ENCODE results near the gene POU2AF3.

The POU2AF3 gene

GRCh38 chr11:111269146-111269868, 29.0 kb upstream of the POU2AF3 start:
- no peak overlapping the region for H3K27ac ChIP-seq (ENCODE audit: low read depth, low read length, poor library complexity, severe bottlenecking)
- H3K79me2 ChIP-seq (ENCODE audit: insufficient read depth, low read length), result no peaks in the 10 kb centered on the region
- H3K4me1 ChIP-seq (ENCODE audit: insufficient read depth, low read length, severe bottlenecking), result peaks cover 15% of the 10 kb centered on the region
- peaks cover 3% of the 10 kb centered on the region; the same call in 1 of the 2 replicates for H3K27me3 ChIP-seq (ENCODE audit: insufficient read depth, low read length)
- H4K20me1 ChIP-seq (ENCODE audit: insufficient read depth, low read length), result no peaks in the 10 kb centered on the region
- H3K9ac ChIP-seq (ENCODE audit: low read length), result no peak overlapping the region
- H3K4me3 ChIP-seq (ENCODE audit: low read depth, low read length, poor library complexity, severe bottlenecking), result no peak overlapping the region
- no peak for TF ChIP-seq CTCF (IDR thresholded peaks at IDR 0.05; ENCODE audit: low read length)
- no peak for TF ChIP-seq EZH2 (IDR thresholded peaks at IDR 0.05; ENCODE audit: borderline replicate concordance, low read length)
- no peak overlapping the region for H2AFZ ChIP-seq (ENCODE audit: low read length)
- no peaks in the 10 kb centered on the region for H3F3A ChIP-seq (ENCODE audit: insufficient read depth, low read length)
- H3K9me3 ChIP-seq (ENCODE audit: low read length), result no peaks in the 10 kb centered on the region
- H3K9me2 ChIP-seq (ENCODE audit: low read depth, low read length), result no peaks in the 10 kb centered on the region
- H3K36me3 ChIP-seq (ENCODE audit: insufficient read depth, low read length), result no peaks in the 10 kb centered on the region
- H3K4me2 ChIP-seq (ENCODE audit: low read length), result no peak overlapping the region

GRCh38 chr11:111272420-111272819, 25.9 kb upstream of the POU2AF3 start:
- Histone ChIP-seq H4K20me1 (ENCODE audit: insufficient read depth, low read length) (no peaks in the 10 kb centered on the region), H3K4me3 (ENCODE audit: low read depth, low read length, poor library complexity, severe bottlenecking) (no peak overlapping the region), H2AFZ (ENCODE audit: low read length) (no peak overlapping the region), H3K9me2 (ENCODE audit: low read depth, low read length) (no peaks in the 10 kb centered on the region), H3K4me2 (ENCODE audit: low read length) (no peak overlapping the region; the same call in 1 of the 2 replicates), H3K79me2 (ENCODE audit: insufficient read depth, low read length) (no peaks in the 10 kb centered on the region), H3K9ac (ENCODE audit: low read length) (no peak overlapping the region), H3K4me1 (ENCODE audit: insufficient read depth, low read length, severe bottlenecking) (peaks cover 15% of the 10 kb centered on the region), H3K9me3 (ENCODE audit: low read length) (no peaks in the 10 kb centered on the region), H3K27ac (ENCODE audit: low read depth, low read length, poor library complexity, severe bottlenecking) (no peak overlapping the region), H3K36me3 (ENCODE audit: insufficient read depth, low read length) (no peaks in the 10 kb centered on the region), H3F3A (ENCODE audit: insufficient read depth, low read length) (no peaks in the 10 kb centered on the region), H3K27me3 (ENCODE audit: insufficient read depth, low read length) (peaks cover 3% of the 10 kb centered on the region; the same call in 1 of the 2 replicates)
- TF ChIP-seq EZH2 (IDR thresholded peaks at IDR 0.05; ENCODE audit: borderline replicate concordance, low read length) (no peak), CTCF (IDR thresholded peaks at IDR 0.05; ENCODE audit: low read length) (no peak)

- Histone ChIP-seq H4K20me1 (ENCODE audit: insufficient read depth, low read length) (no peaks in the 10 kb centered on the region), H3K27me3 (ENCODE audit: insufficient read depth, low read length) (no peaks in the 10 kb centered on the region), H3K9me3 (ENCODE audit: low read length) (no peaks in the 10 kb centered on the region)
These were observed 15.7 kb upstream of the POU2AF3 start for GRCh38 chr11:111282562-111283075.

More at GRCh38 chr11:111282562-111283075, 15.7 kb upstream of the POU2AF3 start:
- Histone ChIP-seq H3K79me2 (ENCODE audit: insufficient read depth, low read length) (no peaks in the 10 kb centered on the region), H3F3A (ENCODE audit: insufficient read depth, low read length) (no peaks in the 10 kb centered on the region), H3K4me3 (ENCODE audit: low read depth, low read length, poor library complexity, severe bottlenecking) (no peak overlapping the region), H3K9ac (ENCODE audit: low read length) (no peak overlapping the region), H3K36me3 (ENCODE audit: insufficient read depth, low read length) (no peaks in the 10 kb centered on the region), H3K27ac (ENCODE audit: low read depth, low read length, poor library complexity, severe bottlenecking) (no peak overlapping the region), H3K4me2 (ENCODE audit: low read length) (no peak overlapping the region), H3K9me2 (ENCODE audit: low read depth, low read length) (no peaks in the 10 kb centered on the region), H2AFZ (ENCODE audit: low read length) (no peak overlapping the region), H3K4me1 (ENCODE audit: insufficient read depth, low read length, severe bottlenecking) (peaks cover 27% of the 10 kb centered on the region)
- TF ChIP-seq CTCF (IDR thresholded peaks at IDR 0.05; ENCODE audit: low read length), result no peak
- no peak for TF ChIP-seq EZH2 (IDR thresholded peaks at IDR 0.05; ENCODE audit: borderline replicate concordance, low read length)

Measured in OCI-LY1 (cell line).